Measurements from ENCODE around the gene RNU6-1. TPM values are rescaled to one million over a fixed set of nuclear protein-coding genes. Genes with fewer than 3 reads are reported as not detected.

The RNU6-1 gene
- total RNA-seq, 1 donor from 2014 or later: not detected

GRCh38 chr15:67820992-67821783 is 18.7 kb downstream of the RNU6-1 start:
- DNase-seq: peak; percentile 74

- no peak for DNase-seq
These were observed 19.5 kb downstream of the RNU6-1 start for GRCh38 chr15:67820122-67820991.

GRCh38 chr15:67819636-67820035 is 20.2 kb downstream of the RNU6-1 start:
- no peak for DNase-seq

- DNase-seq: no peak
These were observed 21.4 kb downstream of the RNU6-1 start for GRCh38 chr15:67818464-67818863.

- no peak for DNase-seq
These were observed 23.2 kb downstream of the RNU6-1 start for GRCh38 chr15:67816668-67817067.

GRCh38 chr15:67815036-67815592 is 24.7 kb downstream of the RNU6-1 start:
- DNase-seq: no peak

- no peak for DNase-seq
These were observed 26.7 kb downstream of the RNU6-1 start for GRCh38 chr15:67813104-67813634.

- DNase-seq: no peak
These were observed 27.6 kb downstream of the RNU6-1 start for GRCh38 chr15:67812241-67812644.

GRCh38 chr15:67809866-67810265 is 30.0 kb downstream of the RNU6-1 start:
- DNase-seq: no peak

GRCh38 chr15:67809441-67809840 is 30.4 kb downstream of the RNU6-1 start:
- DNase-seq: no peak

GRCh38 chr15:67808821-67809220 is 31.0 kb downstream of the RNU6-1 start:
- DNase-seq: no peak

- DNase-seq: no peak
These were observed 32.0 kb downstream of the RNU6-1 start for GRCh38 chr15:67807836-67808235.

GRCh38 chr15:67807141-67807540 is 32.7 kb downstream of the RNU6-1 start:
- no peak for DNase-seq

- no peak for DNase-seq
These were observed 33.3 kb downstream of the RNU6-1 start for GRCh38 chr15:67806536-67806935.

- no peak for DNase-seq
These were observed 34.0 kb downstream of the RNU6-1 start for GRCh38 chr15:67805666-67806516.

- DNase-seq: no peak
These were observed 34.7 kb downstream of the RNU6-1 start for GRCh38 chr15:67805008-67805665.

- DNase-seq: peak; percentile 30
These were observed 35.6 kb downstream of the RNU6-1 start for GRCh38 chr15:67803996-67804843.

GRCh38 chr15:67803299-67803698 is 36.5 kb downstream of the RNU6-1 start:
- DNase-seq: no peak

- no peak for DNase-seq
These were observed 37.6 kb downstream of the RNU6-1 start for GRCh38 chr15:67801926-67802914.

Measured in dermis blood vessel endothelial cell (primary cell).